ENCODE data around the gene TRAF2. TPM values are rescaled to one million over a fixed set of nuclear protein-coding genes. Genes with fewer than 3 reads are reported as not detected.

TRAF2 gene
- total and polyA plus RNA-seq, 4 donors: 4.7 to 14.9 (median 6.8) TPM

DNA sequence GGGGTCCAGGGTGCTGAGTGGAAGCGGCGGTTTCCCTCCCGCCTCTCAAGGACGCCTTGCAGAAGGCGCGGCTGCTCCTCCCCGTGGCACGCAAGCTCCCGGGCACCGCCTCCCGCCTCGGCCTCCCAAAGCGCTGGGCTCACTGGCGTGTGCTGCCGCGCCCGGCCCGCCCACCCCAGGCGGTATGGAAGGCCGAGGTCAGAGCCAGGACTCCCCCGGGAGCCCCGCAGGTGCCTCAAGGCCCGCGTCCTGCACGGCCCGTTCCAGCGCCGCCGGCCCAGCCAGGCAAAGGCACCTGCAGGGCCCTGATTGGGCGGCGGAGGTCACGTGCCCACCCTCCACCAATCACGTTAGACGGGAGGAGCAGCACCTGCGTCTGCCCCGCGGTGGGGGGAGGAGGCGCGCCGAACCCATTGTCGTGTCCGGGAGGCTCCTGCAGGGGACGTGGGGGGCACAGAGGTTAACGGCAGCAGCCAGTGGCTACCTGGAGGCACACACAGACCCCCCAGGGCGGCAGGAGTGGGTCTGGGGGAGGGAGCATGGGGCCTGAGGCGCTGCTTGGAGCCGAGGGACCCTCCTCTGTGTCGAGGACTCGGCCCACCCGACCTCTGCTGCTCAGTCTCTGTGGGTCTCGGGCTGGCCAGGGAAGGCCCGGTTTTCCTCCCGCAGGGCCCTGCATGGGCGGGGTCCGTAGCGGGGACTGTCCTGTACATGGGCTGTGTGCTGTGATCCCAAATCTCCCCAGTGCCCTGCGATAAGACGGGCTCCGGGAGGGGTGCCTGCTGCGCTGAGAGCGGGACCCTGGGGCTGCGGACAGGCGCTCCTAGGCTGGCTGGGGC, 63.7 kb downstream of the TRAF2 start:
- TF ChIP-seq, protein P1, sequence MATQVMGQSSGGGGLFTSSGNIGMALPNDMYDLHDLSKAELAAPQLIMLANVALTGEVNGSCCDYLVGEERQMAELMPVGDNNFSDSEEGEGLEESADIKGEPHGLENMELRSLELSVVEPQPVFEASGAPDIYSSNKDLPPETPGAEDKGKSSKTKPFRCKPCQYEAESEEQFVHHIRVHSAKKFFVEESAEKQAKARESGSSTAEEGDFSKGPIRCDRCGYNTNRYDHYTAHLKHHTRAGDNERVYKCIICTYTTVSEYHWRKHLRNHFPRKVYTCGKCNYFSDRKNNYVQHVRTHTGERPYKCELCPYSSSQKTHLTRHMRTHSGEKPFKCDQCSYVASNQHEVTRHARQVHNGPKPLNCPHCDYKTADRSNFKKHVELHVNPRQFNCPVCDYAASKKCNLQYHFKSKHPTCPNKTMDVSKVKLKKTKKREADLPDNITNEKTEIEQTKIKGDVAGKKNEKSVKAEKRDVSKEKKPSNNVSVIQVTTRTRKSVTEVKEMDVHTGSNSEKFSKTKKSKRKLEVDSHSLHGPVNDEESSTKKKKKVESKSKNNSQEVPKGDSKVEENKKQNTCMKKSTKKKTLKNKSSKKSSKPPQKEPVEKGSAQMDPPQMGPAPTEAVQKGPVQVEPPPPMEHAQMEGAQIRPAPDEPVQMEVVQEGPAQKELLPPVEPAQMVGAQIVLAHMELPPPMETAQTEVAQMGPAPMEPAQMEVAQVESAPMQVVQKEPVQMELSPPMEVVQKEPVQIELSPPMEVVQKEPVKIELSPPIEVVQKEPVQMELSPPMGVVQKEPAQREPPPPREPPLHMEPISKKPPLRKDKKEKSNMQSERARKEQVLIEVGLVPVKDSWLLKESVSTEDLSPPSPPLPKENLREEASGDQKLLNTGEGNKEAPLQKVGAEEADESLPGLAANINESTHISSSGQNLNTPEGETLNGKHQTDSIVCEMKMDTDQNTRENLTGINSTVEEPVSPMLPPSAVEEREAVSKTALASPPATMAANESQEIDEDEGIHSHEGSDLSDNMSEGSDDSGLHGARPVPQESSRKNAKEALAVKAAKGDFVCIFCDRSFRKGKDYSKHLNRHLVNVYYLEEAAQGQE (IDR thresholded peaks at IDR 0.05): peak; percentile 89
- TF ChIP-seq RXRA (IDR thresholded peaks at IDR 0.05) (peak in 1 of 2 donors; percentile 6), HNF4A (conservative IDR thresholded peaks at IDR 0.05) (no peak), RAD21 (IDR thresholded peaks at IDR 0.05) (peak in 1 of 2 donors; percentile 35), SP1 (IDR thresholded peaks at IDR 0.05) (peak; percentile 91), CTCF (IDR thresholded peaks at IDR 0.05; ENCODE audit: low read depth, low read length, missing input control) (peak; percentile 19), YY1 (IDR thresholded peaks at IDR 0.05) (peak; percentile 73), TAF1 (conservative IDR thresholded peaks at IDR 0.05) (no peak), FOXA2 (IDR thresholded peaks at IDR 0.05) (no peak), JUND (IDR thresholded peaks at IDR 0.05) (no peak), GABPA (IDR thresholded peaks at IDR 0.05 in 1 of 2, conservative IDR thresholded peaks at IDR 0.05 in 1 of 2) (no peak), EGR1 (IDR thresholded peaks at IDR 0.05; ENCODE audit: low read depth in 2 of 2) (peak in 1 of 2 donors; percentile 43)
- H3K9me3 ChIP-seq (ENCODE audit: control insufficient read depth in 4 of 4, low read length in 3 of 4): no peaks in the 10 kb centered on the region
- H3K27me3 ChIP-seq (ENCODE audit: control insufficient read depth in 4 of 4, insufficient read depth in 4 of 4, low read length in 3 of 4): no peaks in the 10 kb centered on the region
- 1% methylated on average over 63 of the region's 63 CpGs for WGBS
- peaks cover 10 to 37% (median 24%) of the 10 kb centered on the region in 4 donors for H3K4me1 ChIP-seq (ENCODE audit: control insufficient read depth in 4 of 4, insufficient read depth in 4 of 4, low read length in 3 of 4)
- H3K9ac ChIP-seq (ENCODE audit: low read depth in 1 of 2, low read length in 2 of 2): peak overlapping the region; percentile 30 to 57
- H3K27ac ChIP-seq (ENCODE audit: low read depth in 1 of 2, low read length in 2 of 2): peak overlapping the region; percentile 81 to 95
- peak overlapping the region; percentile 19 to 68 (median 58) for H3K4me3 ChIP-seq (ENCODE audit: low read depth in 1 of 3, low read length in 3 of 3)
- no peaks in the 10 kb centered on the region for H3K36me3 ChIP-seq (ENCODE audit: control insufficient read depth in 4 of 4, insufficient read depth in 3 of 4, low read depth in 1 of 4, low read length in 3 of 4)
- peak; percentile 98 for DNase-seq (ENCODE audit: low spot score)

DNA sequence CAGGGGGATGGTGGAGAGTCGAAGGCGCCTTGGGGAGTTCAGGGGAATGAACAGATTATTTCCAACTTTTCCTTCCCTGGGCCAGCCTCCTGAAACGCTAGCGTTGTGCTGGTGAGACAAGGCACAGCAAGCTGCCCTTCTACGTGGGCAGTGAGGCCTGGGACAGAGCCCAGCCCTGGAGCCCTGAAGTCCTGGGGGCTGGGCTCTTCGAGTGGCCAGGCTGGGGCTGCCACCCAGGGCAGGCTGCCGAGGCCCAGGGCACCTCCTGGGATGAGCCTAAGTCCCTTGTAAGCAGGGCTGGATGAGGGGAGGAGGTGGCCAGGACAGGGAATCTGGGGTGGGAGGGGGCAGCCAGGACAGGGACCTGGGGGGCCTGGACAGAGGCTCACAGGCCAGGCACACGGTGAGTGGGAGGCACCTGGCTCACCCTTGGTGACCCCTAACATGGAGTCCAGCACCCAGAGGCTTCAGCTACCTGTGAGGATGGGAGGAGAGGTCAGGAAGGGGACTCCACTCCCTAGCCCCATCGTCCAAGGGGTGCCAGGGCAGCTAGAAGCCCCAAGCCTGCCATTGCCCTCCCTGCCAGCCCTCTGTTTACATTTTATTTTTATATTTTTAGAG, 64.5 kb downstream of the TRAF2 start:
- Histone ChIP-seq H3K27ac (ENCODE audit: low read depth in 1 of 2, low read length in 2 of 2) (peak overlapping the region; percentile 81 to 95), H3K9ac (ENCODE audit: low read depth in 1 of 2, low read length in 2 of 2) (peak overlapping the region; percentile 30 to 57), H3K9me3 (ENCODE audit: control insufficient read depth in 4 of 4, low read length in 3 of 4) (no peaks in the 10 kb centered on the region), H3K36me3 (ENCODE audit: control insufficient read depth in 4 of 4, insufficient read depth in 3 of 4, low read depth in 1 of 4, low read length in 3 of 4) (no peaks in the 10 kb centered on the region), H3K4me3 (ENCODE audit: low read depth in 1 of 3, low read length in 3 of 3) (peak overlapping the region in 2 of 3 donors; percentile 58 to 68), H3K27me3 (ENCODE audit: control insufficient read depth in 4 of 4, insufficient read depth in 4 of 4, low read length in 3 of 4) (no peaks in the 10 kb centered on the region), H3K4me1 (ENCODE audit: control insufficient read depth in 4 of 4, insufficient read depth in 4 of 4, low read length in 3 of 4) (peaks cover 10 to 37% (median 23%) of the 10 kb centered on the region in 4 donors)
- WGBS: 24% methylated on average over 9 of the region's 9 CpGs
- TF ChIP-seq RXRA (IDR thresholded peaks at IDR 0.05) (peak in 1 of 2 donors; percentile 24), NR2F2 (IDR thresholded peaks at IDR 0.05) (no peak)
- DNase-seq (ENCODE audit: low spot score): no peak
